Kidney (tissue), 14 donors: ENCODE results near the gene ZNF689. TPM values are rescaled to one million over a fixed set of nuclear protein-coding genes. Genes with fewer than 3 reads are reported as not detected.
A peak's percentile ranks its signal among the peaks of the same experiment; 100 is the strongest.

Source experiments
- DNase-seq, 5 donors: peaks; one replicate each; pipeline ENCODE4 v3.0.0-alpha.2; 2013 to 2020
- FAIRE-seq: peaks from 2 replicates; lab custom pipeline; 2012; peaks lifted over from hg19 to GRCh38; lab: Jason Lieb, UNC
- H3K27ac ChIP-seq, 2 donors: one replicate each; pipeline ENCODE4 v1.7.0; 2013; ENCODE audit warnings: low read depth in 2 of 2, low read length in 2 of 2, inconsistent platforms in 1 of 2
- H3K27me3 ChIP-seq: one replicate; pipeline ENCODE4 v1.7.1; 2013; ENCODE audit warnings: low read length, inconsistent platforms; ENCODE audit not compliant: control insufficient read depth, insufficient read depth
- H3K36me3 ChIP-seq, 3 donors: one replicate each; pipeline versions ENCODE4 v1.7.0 to v1.7.1; 2013; ENCODE audit warnings: low read length in 3 of 3, control low read depth in 1 of 3, inconsistent platforms in 1 of 3; ENCODE audit not compliant: insufficient read depth in 3 of 3, control insufficient read depth in 2 of 3
- H3K4me1 ChIP-seq, 3 donors: one replicate each; pipeline versions ENCODE4 v1.7.0 to v1.7.1; 2013; ENCODE audit warnings: low read length in 3 of 3, inconsistent platforms in 1 of 3, low read depth in 1 of 3; ENCODE audit not compliant: control insufficient read depth in 2 of 3, insufficient read depth in 2 of 3
- H3K4me3 ChIP-seq, 3 donors: one replicate each; pipeline versions ENCODE4 v1.7.0 to v1.8.1; 2013; ENCODE audit warnings: low read length in 3 of 3, control low read depth in 1 of 3, inconsistent platforms in 1 of 3
- H3K9ac ChIP-seq, 3 donors: one replicate each; pipeline versions ENCODE4 v1.7.0 to v1.7.1; 2013; ENCODE audit warnings: low read length in 3 of 3, control low read depth in 1 of 3, inconsistent platforms in 1 of 3
- H3K9me3 ChIP-seq, 3 donors: one replicate each; pipeline versions ENCODE4 v1.7.0 to v1.7.1; 2013; ENCODE audit warnings: low read length in 3 of 3, control low read depth in 1 of 3, inconsistent platforms in 1 of 3; ENCODE audit not compliant: control insufficient read depth in 2 of 3, insufficient read depth in 1 of 3
- intact Hi-C: fragments of 100-400 bp; cut with DNase I; formaldehyde crosslinking; loops from one replicate; pipeline ENCODE4 v1.11.1; 2022
- polyA plus RNA-seq: library from polyadenylated mRNA; stranded (reverse); fragments of 350-450 nt; fragmentation: Illumina TruSeq; extraction: RNeasy Lipid Tissue Mini Kit (QIAGEN cat#74804); gene quantifications from one replicate; pipeline ENCODE4 v1.2.3, GENCODE V29; 2014; ENCODE audit warnings: low read depth, low replicate concordance; ENCODE audit not compliant: insufficient read depth
- total RNA-seq: library from RNA; stranded (reverse); fragmentation: NEBNext Ultra II Directional; extraction: Animal tissue kit (Norgen Biotek cat#: 25700); gene quantifications from one replicate; pipeline ENCODE4 v1.2.1, GENCODE V29; 2021
- TF ChIP-seq, protein P1 (sequence below): IDR thresholded peaks from 3 replicates; pipeline ENCODE4 v1.5.1; 2012; ENCODE audit warnings: mild to moderate bottlenecking, moderate library complexity, borderline replicate concordance; ENCODE audit not compliant: insufficient read depth; ENCODE audit errors: extremely low read depth
- donor health status: control.
- donor health status: control.
- donor health status: control.
- donor health status: control.
- donor health status: control.
- donor health status: DM: yes; HTN: yes; CAD: no.
- donor health status: Normal renal cell carcinoma (clear cell type).

The ZNF689 gene
- total and polyA plus RNA-seq, 2 donors from 2014 or later, result 3.9 to 9.0 TPM

DNA sequence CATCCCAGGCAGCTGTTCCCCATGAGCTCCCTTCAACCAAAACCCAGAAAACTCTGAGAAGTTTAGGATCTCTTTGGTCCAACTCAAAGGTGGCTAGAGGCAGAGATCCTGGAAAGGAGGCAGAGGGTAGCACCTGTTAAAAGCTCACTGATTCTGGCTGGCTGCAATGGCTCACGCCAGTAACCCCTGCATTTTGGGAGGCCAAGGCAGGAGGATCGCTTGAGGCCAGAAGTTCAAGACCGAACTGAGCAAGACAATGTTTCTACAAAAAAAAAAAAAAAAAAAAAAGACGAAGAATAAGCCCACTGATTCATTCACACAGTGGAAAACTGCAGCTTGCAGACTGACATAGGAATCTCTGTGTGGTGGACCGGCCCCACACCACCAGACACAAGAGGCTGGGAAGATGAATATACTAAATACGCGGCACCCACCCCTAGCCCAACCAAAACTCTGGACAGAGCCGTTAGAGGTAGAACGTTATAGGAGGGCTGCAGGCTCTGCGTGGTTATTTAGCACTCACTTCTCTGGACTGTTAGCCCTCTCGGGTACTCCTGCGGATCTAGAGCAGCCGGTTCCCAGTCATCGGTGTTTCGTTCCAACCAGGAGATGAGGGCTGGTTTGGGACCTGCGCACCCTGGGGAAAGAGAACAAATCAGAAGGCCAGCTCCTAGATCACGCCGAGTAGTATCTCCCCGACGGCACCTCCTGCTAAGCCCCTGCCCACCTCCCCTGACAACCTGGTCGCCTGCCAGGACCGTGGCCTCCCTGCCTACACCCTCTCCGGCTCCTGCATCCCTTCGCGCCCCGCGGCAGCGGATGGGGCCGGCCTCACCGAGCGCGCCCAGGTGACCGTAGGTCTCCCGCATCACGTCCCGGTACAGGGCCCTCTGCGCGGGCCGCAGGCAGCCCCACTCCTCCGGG is 925 bp downstream of the ZNF689 start:
- intact Hi-C loops, result no loop called here
- peak; percentile 46 to 89 (median 66) for DNase-seq
- Histone ChIP-seq H3K27me3 (no peaks in the 10 kb centered on the region), H3K4me1 (peaks cover 0 to 16% (median 11%) of the 10 kb centered on the region in 3 donors), H3K27ac (peak overlapping the region; percentile 85 to 97), H3K36me3 (peaks cover 0 to 13% (median 2%) of the 10 kb centered on the region in 3 donors), H3K9me3 (no peaks in the 10 kb centered on the region), H3K4me3 (peak overlapping the region; percentile 87 to 96 (median 93)), H3K9ac (peak overlapping the region; percentile 84 to 100 (median 94))
- TF ChIP-seq, protein P1, sequence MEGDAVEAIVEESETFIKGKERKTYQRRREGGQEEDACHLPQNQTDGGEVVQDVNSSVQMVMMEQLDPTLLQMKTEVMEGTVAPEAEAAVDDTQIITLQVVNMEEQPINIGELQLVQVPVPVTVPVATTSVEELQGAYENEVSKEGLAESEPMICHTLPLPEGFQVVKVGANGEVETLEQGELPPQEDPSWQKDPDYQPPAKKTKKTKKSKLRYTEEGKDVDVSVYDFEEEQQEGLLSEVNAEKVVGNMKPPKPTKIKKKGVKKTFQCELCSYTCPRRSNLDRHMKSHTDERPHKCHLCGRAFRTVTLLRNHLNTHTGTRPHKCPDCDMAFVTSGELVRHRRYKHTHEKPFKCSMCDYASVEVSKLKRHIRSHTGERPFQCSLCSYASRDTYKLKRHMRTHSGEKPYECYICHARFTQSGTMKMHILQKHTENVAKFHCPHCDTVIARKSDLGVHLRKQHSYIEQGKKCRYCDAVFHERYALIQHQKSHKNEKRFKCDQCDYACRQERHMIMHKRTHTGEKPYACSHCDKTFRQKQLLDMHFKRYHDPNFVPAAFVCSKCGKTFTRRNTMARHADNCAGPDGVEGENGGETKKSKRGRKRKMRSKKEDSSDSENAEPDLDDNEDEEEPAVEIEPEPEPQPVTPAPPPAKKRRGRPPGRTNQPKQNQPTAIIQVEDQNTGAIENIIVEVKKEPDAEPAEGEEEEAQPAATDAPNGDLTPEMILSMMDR, result no peak
- no peak for FAIRE-seq

DNA sequence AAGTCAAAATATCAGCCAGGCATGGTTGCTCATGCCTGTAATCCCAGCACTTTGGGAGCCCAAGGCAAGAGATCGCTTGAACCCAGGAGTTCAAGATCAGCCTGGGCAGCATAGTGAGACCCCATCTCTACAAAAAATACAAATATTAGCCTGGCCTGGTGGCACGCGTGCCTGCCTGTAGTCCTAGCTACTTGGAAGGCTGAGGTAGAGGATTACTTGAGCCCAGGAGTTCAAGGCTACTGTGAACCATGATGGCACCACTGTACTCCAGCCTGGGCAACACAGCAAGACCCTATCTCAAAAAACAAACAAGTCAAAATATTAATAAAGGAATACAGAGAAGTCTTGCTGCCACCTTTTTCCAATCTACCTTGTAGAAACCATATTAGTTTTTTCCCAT is 4.2 kb downstream of the ZNF689 start:
- Histone ChIP-seq H3K9me3 (no peaks in the 10 kb centered on the region), H3K36me3 (peaks cover 2 to 13% (median 9%) of the 10 kb centered on the region in 3 donors)
- TF ChIP-seq, protein P1, result no peak

DNA sequence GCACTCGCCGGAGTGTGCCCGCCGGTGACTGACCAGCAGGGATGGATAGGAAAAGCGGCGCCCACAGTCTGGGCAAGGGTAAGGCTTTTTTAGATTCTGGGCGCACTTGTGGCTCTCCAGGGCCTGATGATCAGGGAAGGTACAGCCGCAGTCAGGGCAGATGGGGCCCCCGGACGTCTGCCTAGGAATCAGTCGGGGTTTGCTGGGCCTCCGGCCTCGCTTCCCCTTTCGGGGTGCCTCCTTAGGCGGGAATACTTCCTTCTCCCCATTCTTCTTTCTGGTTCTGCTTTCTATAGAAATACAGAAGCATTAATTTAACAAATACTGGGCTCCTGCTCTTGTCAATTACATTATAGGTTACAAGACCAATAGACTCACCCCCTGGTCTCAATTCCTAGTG is 5.0 kb downstream of the ZNF689 start:
- H3K4me3 ChIP-seq, result peak overlapping the region in 2 of 3 donors; percentile 25 to 59
- H3K36me3 ChIP-seq, result peaks cover 2 to 13% (median 9%) of the 10 kb centered on the region in 3 donors
- FAIRE-seq (no peak), DNase-seq (peak in 1 of 5 donors; percentile 68)
- peaks cover 0 to 23% (median 11%) of the 10 kb centered on the region in 3 donors for H3K4me1 ChIP-seq
- H3K9me3 ChIP-seq, result no peaks in the 10 kb centered on the region
- TF ChIP-seq, protein P1, result no peak
- H3K27me3 ChIP-seq, result no peaks in the 10 kb centered on the region
- no peak overlapping the region for H3K27ac ChIP-seq
- H3K9ac ChIP-seq, result peak overlapping the region in 1 of 3 donors; percentile 2
- intact Hi-C loops, result no loop called here

More for the DNA sequence above, 4.2 kb downstream of the ZNF689 start:
- no peak for FAIRE-seq
- Histone ChIP-seq H3K27ac (no peak overlapping the region), H3K4me1 (peaks cover 0 to 23% (median 11%) of the 10 kb centered on the region in 3 donors), H3K9ac (no peak overlapping the region), H3K4me3 (peak overlapping the region in 1 of 3 donors; percentile 37), H3K27me3 (no peaks in the 10 kb centered on the region)
- DNase-seq, result no peak
- intact Hi-C loops, result no loop called here
